NT2/D1 (cell line): Measurements from ENCODE around the gene SLC22A12.

Experiments used
- SUZ12 ChIP-seq: IDR thresholded peaks from 2 replicates; pipeline ENCODE4 v1.6.1; 2011; ENCODE audit not compliant: insufficient read length, insufficient read depth; ENCODE audit errors: extremely low read depth
- YY1 ChIP-seq: IDR thresholded peaks from 2 replicates; pipeline ENCODE4 v1.6.1; 2011; ENCODE audit not compliant: insufficient read length, insufficient read depth

DNA sequence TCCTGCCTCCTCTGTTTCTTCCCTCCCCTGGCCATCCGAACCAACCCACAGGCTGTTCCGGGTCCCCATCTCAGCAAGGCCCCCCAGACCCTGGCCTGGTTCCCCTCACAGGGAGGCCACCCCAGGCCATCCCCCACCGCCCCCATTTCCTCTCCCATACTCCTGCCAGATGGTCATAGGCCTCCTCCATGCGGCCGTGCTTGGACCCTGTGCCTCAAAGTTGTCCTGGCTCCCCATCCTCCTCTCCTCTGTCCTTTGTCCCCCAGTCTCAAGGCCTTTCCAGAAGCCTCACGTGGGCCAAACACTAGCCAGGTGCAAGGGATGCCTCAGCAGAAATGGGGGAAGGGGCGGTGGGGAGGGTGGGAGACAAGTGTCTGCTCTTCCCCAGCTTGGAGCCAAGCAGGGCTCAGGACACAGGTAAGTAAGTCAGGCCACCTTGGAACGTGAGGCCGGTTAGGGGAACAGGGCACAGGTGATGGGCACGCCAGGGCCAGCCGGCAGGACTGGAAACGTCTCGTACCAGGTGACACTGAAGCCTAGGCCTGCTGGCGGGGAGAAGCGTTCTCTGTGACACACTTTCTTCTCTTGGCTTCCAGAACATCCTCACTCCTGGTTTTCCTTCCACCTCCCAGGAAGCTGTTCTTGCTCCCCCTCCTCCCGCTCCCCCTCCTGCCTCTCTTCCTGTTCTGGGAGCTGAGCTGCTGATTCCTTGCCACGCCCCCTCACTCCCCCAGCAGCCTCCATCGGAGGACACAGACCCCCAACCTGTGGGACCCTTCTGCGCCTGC lies 31.5 kb upstream of the SLC22A12 start:
- TF ChIP-seq YY1, result no peak
- no peak for TF ChIP-seq SUZ12
